ENCODE results near the gene ZBED4. TPM values are rescaled to one million over a fixed set of nuclear protein-coding genes. Genes with fewer than 3 reads are reported as not detected.

ZBED4 gene
- total and polyA plus RNA-seq, 2 experiments from 2014 or later, result 8.5 to 31.9 TPM

- no peak for TF ChIP-seq ZNF462 (CRISPR knock-in tag; IDR thresholded peaks at IDR 0.05)
- no peak for TF ChIP-seq CTCF (conservative IDR thresholded peaks at IDR 0.05; ENCODE audit: low read depth in 2 of 2)
- no peak for TF ChIP-seq POLR2AphosphoS5 (IDR thresholded peaks at IDR 0.05; ENCODE audit: low read depth)
- no peak for TF ChIP-seq STAT1 (IDR thresholded peaks at IDR 0.05; ENCODE audit: unreplicated experiment)
- TF ChIP-seq ZNF331 (CRISPR knock-in tag; IDR thresholded peaks at IDR 0.05; ENCODE audit: low read depth), result no peak
- TF ChIP-seq CREB1 (CRISPR knock-in tag; IDR thresholded peaks at IDR 0.05; ENCODE audit: low read depth), result no peak
- no peak for TF ChIP-seq ZNF114 (CRISPR knock-in tag; IDR thresholded peaks at IDR 0.05)
- TF ChIP-seq EZH2phosphoT487 (IDR thresholded peaks at IDR 0.05; ENCODE audit: unreplicated experiment), result no peak
Observed at GRCh38 chr22:49872347-49872746, 18.7 kb downstream of the ZBED4 start (continued).
